ENCODE measurements around the gene EEA1.

GRCh38 chr12:92814584-92814983, 114.5 kb downstream of the EEA1 start:
- TF ChIP-seq CTCF (conservative IDR thresholded peaks at IDR 0.05; ENCODE audit: low read length) (no peak), EZH2phosphoT487 (IDR thresholded peaks at IDR 0.05; ENCODE audit: borderline replicate concordance, low read depth, low read length) (no peak)
